GM18858 (cell line): Measurements from ENCODE around the gene GPR89B.
"Not testable (repeated sequence)": the region's sequence is repeated elsewhere in the genome, so short reads cannot be mapped to it uniquely, and the experiment has no call there.

Source experiments
- ATAC-seq: cut with Tn5 transposase; IDR thresholded peaks from one replicate; pipeline ENCODE4 v1.9.1; 2021; ENCODE audit not compliant: unreplicated experiment

GPR89B gene

DNA sequence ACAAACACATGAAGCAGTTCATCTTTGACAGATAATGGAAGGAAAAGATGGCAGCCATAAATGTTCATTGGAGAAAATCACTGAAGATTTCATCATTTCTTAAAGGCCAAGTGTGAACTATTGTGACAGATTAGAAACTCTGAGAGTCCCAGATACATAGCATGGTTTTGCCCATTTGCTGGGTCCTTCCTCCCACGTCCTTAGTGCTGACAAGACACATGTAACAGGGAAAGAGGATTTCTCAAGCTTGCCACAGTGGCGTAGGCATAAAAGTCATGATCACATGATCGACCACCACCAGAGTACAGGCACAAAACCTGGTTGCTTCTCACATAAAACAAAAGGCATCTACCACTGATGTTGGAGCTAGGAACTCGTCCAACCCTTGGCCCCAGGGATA lies 98.8 kb downstream of the GPR89B start:
- ATAC-seq, result not testable (repeated sequence)

DNA sequence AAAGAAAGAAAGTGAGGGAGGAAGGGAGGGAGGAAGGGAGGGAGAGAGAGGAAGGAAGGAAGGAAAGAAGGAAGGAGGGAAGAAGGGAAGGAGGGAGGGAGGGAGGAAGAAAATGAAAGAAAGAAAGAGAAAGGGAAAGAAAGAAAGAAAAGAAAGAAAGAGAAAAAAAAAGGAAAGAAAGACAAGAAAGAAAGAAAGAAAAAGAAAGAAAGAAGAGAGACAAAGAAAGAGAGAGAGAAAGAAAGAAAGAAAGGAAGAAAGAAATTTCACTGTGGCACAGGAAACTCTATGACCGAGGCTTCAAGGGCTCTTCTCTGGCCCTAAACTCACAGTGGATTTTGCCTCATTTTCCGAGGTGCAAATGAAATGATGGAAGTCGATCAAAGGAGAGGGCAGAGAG lies 104.0 kb downstream of the GPR89B start:
- ATAC-seq, result not testable (repeated sequence)

DNA sequence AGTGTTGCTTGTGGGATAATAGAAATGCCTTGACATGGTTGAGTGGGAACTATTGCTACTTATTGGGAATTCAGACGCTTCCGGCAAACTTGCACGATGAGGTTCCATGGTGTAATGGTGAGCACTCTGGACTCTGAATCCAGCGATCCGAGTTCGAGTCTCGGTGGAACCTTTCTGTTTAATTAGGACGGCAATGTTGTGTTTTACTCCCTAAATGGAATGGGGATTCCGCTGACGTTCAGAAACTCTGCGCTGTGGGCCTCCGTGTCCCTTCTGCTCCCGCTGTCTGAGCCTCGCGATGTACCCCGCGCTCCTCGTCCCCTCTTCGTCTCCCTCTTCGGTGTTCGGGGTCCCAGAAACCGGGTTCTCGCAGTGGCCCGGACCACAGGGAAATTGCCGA lies 104.5 kb downstream of the GPR89B start:
- not testable (repeated sequence) for ATAC-seq

DNA sequence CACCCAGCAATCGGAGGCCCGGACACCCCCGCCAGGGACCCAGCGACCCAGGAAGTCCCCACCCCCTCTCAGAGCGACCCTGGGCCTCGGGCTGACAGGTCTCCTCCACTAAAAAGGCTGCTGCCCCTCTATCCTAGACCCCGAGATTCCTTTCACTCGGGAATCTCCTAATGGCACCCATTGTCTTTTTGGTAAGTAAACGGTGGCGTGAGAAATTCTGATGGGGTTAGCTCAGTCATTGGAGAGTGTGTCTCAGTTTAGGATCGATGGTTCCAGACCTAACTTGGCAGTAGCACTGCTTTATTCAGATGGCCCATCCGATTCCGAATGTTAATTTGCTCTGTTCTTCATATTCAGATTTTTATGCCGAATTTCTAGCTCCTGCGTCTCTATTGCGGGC lies 104.9 kb downstream of the GPR89B start:
- ATAC-seq, result not testable (repeated sequence)

DNA sequence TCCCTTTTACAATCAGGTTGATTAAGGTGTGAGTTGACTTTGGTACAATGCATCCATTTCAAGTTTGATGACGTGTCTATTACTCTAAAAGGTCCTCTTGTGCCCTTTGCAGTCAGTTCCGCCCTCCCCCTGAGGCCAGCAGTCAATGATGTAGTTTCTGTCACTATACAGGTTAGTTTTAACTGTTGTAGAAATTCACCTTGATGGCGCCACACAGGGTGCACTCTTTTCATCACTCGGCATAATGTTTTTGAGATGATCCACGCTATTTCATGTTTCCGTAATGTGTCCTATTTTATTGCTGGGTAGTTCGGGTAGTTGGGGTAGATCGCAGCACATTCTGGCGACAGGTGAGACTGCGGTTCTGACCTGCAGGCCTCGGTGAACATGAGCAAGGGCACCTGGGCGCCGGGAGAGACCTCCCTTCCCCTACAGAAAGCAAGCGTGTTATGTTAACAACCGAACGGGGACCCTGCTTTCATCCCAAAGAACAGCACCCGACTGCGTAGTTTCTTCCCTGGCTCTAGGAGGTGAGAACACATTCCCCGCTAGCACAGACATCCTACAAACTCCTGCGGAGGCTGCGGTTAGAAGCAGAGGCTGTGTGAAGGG lies 109.7 kb downstream of the GPR89B start:
- ATAC-seq, result not testable (repeated sequence)

DNA sequence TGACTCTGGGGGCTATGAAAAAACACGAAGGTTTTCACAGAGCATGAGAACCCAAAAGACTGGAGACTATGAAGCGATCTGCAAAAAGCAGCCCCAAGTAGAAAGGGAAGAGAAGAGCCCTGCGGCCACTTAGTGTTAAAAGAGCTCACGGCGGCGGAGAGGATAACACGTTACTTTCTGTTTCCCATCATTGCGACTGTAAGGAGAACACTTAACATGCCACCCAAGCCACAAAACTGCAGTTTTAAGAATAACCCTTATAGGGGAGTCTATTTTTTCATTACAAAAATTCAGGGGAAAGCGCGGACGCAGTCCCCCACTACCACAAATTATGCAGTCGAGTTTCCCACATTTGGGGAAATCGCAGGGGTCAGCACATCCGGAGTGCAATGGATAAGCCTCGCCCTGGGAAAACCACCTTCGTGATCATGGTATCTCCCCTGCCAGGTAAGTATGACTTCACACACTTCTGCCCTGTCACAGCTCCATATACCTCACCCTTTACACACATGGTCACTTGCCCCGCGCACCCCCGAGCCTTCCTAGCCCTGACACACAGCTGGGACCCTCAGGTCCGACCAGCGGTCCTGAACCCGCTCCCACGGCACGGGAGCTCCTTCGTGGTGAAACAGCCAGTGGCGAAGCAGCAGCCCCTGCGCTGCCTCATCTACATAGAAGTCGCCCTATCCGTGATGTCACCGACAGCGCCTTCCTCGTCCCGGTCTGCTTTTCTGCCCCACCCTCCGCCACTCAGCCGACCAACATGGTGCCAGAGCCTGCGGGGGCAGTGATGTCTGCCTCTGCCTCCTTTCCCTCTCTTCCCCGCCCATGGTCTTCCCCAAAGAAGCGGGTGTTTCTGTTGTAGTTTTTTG lies 110.5 kb downstream of the GPR89B start:
- ATAC-seq, result peak; percentile 73
